GM12878 (cell line): ENCODE results near the gene DAAM2. TPM values are rescaled to one million over a fixed set of nuclear protein-coding genes. Genes with fewer than 3 reads are reported as not detected.

Source experiments
- ATAC-seq: fragments of 200-7000 bp; cut with Tn5 transposase; 3 replicates; pipeline ENCODE4 v1.9.1; 2020; ENCODE audit warnings: mild to moderate bottlenecking, moderate library complexity
- BruUV-seq: library from RNA; stranded (reverse); fragments of 400-500 nt; replicated peaks from 2 replicates; lab custom pipeline; 2021; lab: Mats Ljungman, UMichigan
- CTCF ChIA-PET: fragments of 300-600 bp; sonication (Branson Sonifier 250); formaldehyde crosslinking; extraction: SDS; loops from one replicate; lab custom pipeline; 2021; ENCODE audit warnings: inconsistent platforms; lab: Yijun Ruan, JAX
- POLR2A ChIA-PET: fragments of 350-600 bp; formaldehyde crosslinking; extraction: SDS; loops from one replicate; lab custom pipeline; 2021; ENCODE audit warnings: inconsistent platforms; lab: Charles Lee
- RAD21 ChIA-PET: fragments of 300-600 bp; sonication (Branson Sonifier 250); formaldehyde crosslinking; loops from one replicate; lab custom pipeline; 2023; ENCODE audit warnings: antibody characterized with exemption; ENCODE audit not compliant: unreplicated experiment; lab: Charles Lee
- SMC1A ChIA-PET: fragments of 300-600 bp; sonication (Branson Sonifier 250); formaldehyde crosslinking; loops from one replicate; lab custom pipeline; 2023; ENCODE audit not compliant: unreplicated experiment, uncharacterized antibody; lab: Charles Lee
- DNase-seq: peaks from one replicate; pipeline ENCODE4 v3.0.0-alpha.2; 2011; ENCODE audit warnings: low read depth, low spot score
- FAIRE-seq: peaks from 3 replicates; lab custom pipeline; 2011; peaks lifted over from hg19 to GRCh38; lab: Jason Lieb, UNC
- H2AFZ ChIP-seq: 2 replicates; pipeline ENCODE4 v1.6.0; 2011; ENCODE audit warnings: low read depth, low read length, control low read depth; ENCODE audit not compliant: control insufficient read depth
- H3K27ac ChIP-seq: 2 replicates; pipeline ENCODE4 v1.5.1; 2011; ENCODE audit warnings: control low read depth; ENCODE audit not compliant: control insufficient read depth, insufficient read depth
- H3K27me3 ChIP-seq, 2 experiments: replicated peaks in 1 of 2; 2 replicates each; pipeline versions ENCODE4 v1.6.0 to v1.6.1; 2011; ENCODE audit warnings: low read length in 1 of 2; ENCODE audit not compliant: control insufficient read depth in 2 of 2, insufficient read depth in 2 of 2
- H3K36me3 ChIP-seq, 2 experiments: 2 replicates each; pipeline ENCODE4 v1.5.1; 2011; ENCODE audit warnings: low read length in 1 of 2; ENCODE audit not compliant: control insufficient read depth in 2 of 2, insufficient read depth in 2 of 2
- H3K4me1 ChIP-seq: 2 replicates; pipeline ENCODE4 v1.6.1; 2011; ENCODE audit warnings: mild to moderate bottlenecking, low read length, moderate library complexity, mixed read lengths; ENCODE audit not compliant: control insufficient read depth, insufficient read depth
- H3K4me2 ChIP-seq: 2 replicates; pipeline ENCODE4 v1.6.0; 2011; ENCODE audit warnings: control low read depth; ENCODE audit not compliant: control insufficient read depth, insufficient read depth
- H3K4me3 ChIP-seq: fragments of 200-600 bp; sonication (generic); 2 replicates; pipeline ENCODE4 v1.5.1; 2016
- H3K79me2 ChIP-seq: 2 replicates; pipeline ENCODE4 v1.6.0; 2011; ENCODE audit warnings: low read length; ENCODE audit not compliant: control insufficient read depth, insufficient read depth
- H3K9ac ChIP-seq: 2 replicates; pipeline ENCODE4 v1.8.0; 2011; ENCODE audit warnings: low read length, control low read depth, mixed read lengths; ENCODE audit not compliant: control insufficient read depth, insufficient read depth
- H3K9me3 ChIP-seq: replicated peaks from 3 replicates; pipeline ENCODE4 v1.5.1; 2011; ENCODE audit warnings: mild to moderate bottlenecking, low read length; ENCODE audit not compliant: control insufficient read depth, insufficient read depth
- H4K20me1 ChIP-seq: 2 replicates; pipeline ENCODE4 v1.6.0; 2011; ENCODE audit not compliant: control insufficient read depth, insufficient read depth
- CBX3 ChIP-seq: fragments of 200-600 bp; sonication (generic); IDR thresholded peaks from 2 replicates; pipeline ENCODE4 v1.6.1; 2016; ENCODE audit warnings: low read depth, borderline replicate concordance
- CEBPB ChIP-seq, 2 experiments: fragments of 150-350 bp in 1 of 2; IDR thresholded peaks; 2 replicates each; pipeline ENCODE4 v1.6.1; 2012 to 2014; ENCODE audit warnings: low read depth in 2 of 2, low read length in 2 of 2, borderline replicate concordance in 1 of 2, inconsistent platforms in 1 of 2
- CHD1 ChIP-seq: IDR thresholded peaks from 2 replicates; pipeline ENCODE4 v1.6.1; 2012; ENCODE audit warnings: low read depth, low read length, improper control_type of control experiment
- HDAC6 ChIP-seq: fragments of 200-600 bp; sonication (generic); IDR thresholded peaks from one replicate; pipeline ENCODE4 v1.8.0; 2017; ENCODE audit warnings: antibody characterized with exemption; ENCODE audit not compliant: unreplicated experiment
- JUND ChIP-seq: IDR thresholded peaks from 2 replicates; pipeline ENCODE4 v1.6.1; 2012; ENCODE audit warnings: low read depth, mild to moderate bottlenecking, low read length, improper control_type of control experiment, moderate library complexity
- NR2C1 ChIP-seq: fragments of 450-650 bp; IDR thresholded peaks from 2 replicates; pipeline ENCODE4 v1.6.1; 2017; ENCODE audit warnings: antibody characterized with exemption, mild to moderate bottlenecking, moderate library complexity
- NRF1 ChIP-seq: conservative IDR thresholded peaks from 2 replicates; pipeline ENCODE4 v1.6.1; 2011; ENCODE audit warnings: mild to moderate bottlenecking, low read depth, low read length, improper control_type of control experiment
- RAD51 ChIP-seq: fragments of 450-650 bp; IDR thresholded peaks from 2 replicates; pipeline ENCODE4 v1.6.1; 2016; ENCODE audit warnings: moderate library complexity, mild to moderate bottlenecking, inconsistent platforms
- RBBP5 ChIP-seq: fragments of 200-600 bp; sonication (generic); conservative IDR thresholded peaks from 2 replicates; pipeline ENCODE4 v1.6.1; 2016
- SMARCA5 ChIP-seq: fragments of 450-650 bp; IDR thresholded peaks from 2 replicates; pipeline ENCODE4 v1.6.1; 2017; ENCODE audit warnings: mild to moderate bottlenecking
- TBL1XR1 ChIP-seq: IDR thresholded peaks from 2 replicates; pipeline ENCODE4 v1.6.1; 2012; ENCODE audit warnings: low read depth, low read length, improper control_type of control experiment
- TCF12 ChIP-seq: IDR thresholded peaks from 2 replicates; pipeline ENCODE4 v1.6.1; 2011; ENCODE audit warnings: low read depth, mild to moderate bottlenecking, low read length
- ZNF207 ChIP-seq: fragments of 450-650 bp; IDR thresholded peaks from 2 replicates; pipeline ENCODE4 v1.6.1; 2014; ENCODE audit warnings: antibody characterized with exemption, mild to moderate bottlenecking, borderline replicate concordance
- ZNF217 ChIP-seq: fragments of 450-650 bp; IDR thresholded peaks from 2 replicates; pipeline ENCODE4 v1.6.1; 2017; ENCODE audit warnings: antibody characterized with exemption, mild to moderate bottlenecking
- ZNF622 ChIP-seq: fragments of 450-650 bp; IDR thresholded peaks from 2 replicates; pipeline ENCODE4 v1.6.1; 2017; ENCODE audit warnings: mild to moderate bottlenecking, inconsistent platforms
- ZSCAN29 ChIP-seq: fragments of 450-650 bp; IDR thresholded peaks from 2 replicates; pipeline ENCODE4 v1.6.1; 2017; ENCODE audit warnings: mild to moderate bottlenecking, moderate library complexity
- WGBS: methylation state at CpG from one replicate; pipeline ENCODE4 v1.1.6; 2016; ENCODE audit warnings: low lambda C conversion rate; ENCODE audit not compliant: insufficient replicate concordance, insufficient coverage; ENCODE audit errors: missing lambda C conversion rate; 5-methylcytosine and 5-hydroxymethylcytosine counted together
- in situ Hi-C: fragments of 300-500 bp; cut with MboI; formaldehyde crosslinking; loops from 9 replicates; pipeline ENCODE4 v1.14.3; 2018; ENCODE audit warnings: mixed read lengths
- intact Hi-C: fragments of 100-400 bp; cut with micrococcal nuclease; formaldehyde crosslinking; loops from one replicate; pipeline ENCODE4 v1.14.2; 2022; ENCODE audit not compliant: unreplicated experiment
- polyA plus RNA-seq, 11 experiments: library from polyadenylated mRNA; depleted of rRNA in 4 of 11; unstranded in 6 of 11; stranded (reverse) in 5 of 11; fragments of >200 nt; fragmentation: Nextera tagmentation in 4 of 11; fragmentation: Illumina TruSeq in 1 of 11; extraction: Ambion mirVana in 4 of 11; extraction: Trizol in 1 of 11; gene quantifications; 1 replicate in 1 of 11; 2 replicates in 10 of 11; pipeline versions ENCODE4 v1.2.1 to v1.2.3, GENCODE V29; 2011 to 2016; ENCODE audit warnings: inconsistent platforms in 2 of 11, missing spikeins in 2 of 11, low read depth in 1 of 11
- total RNA-seq, 4 experiments: library from RNA; depleted of rRNA in 3 of 4; stranded (reverse); fragments of >200 nt in 3 of 4; fragmentation: Illumina TruSeq in 1 of 4; extraction: Trizol in 1 of 4; gene quantifications; 2 replicates each; pipeline versions ENCODE4 v1.2.1 to v1.2.3, GENCODE V29; 2013 to 2021
- TF ChIP-seq, protein P1 (sequence below): fragments of 450-650 bp; IDR thresholded peaks from 2 replicates; pipeline ENCODE4 v1.6.1; 2016; ENCODE audit warnings: mild to moderate bottlenecking, moderate library complexity, borderline replicate concordance
- TF ChIP-seq, protein P2 (sequence below): fragments of 450-650 bp; IDR thresholded peaks from 2 replicates; pipeline ENCODE4 v1.6.1; 2017; ENCODE audit warnings: mild to moderate bottlenecking, moderate library complexity

The DAAM2 gene
- total and polyA plus RNA-seq, 10 of the 15 experiments (the other 5 are each of a cell fraction or from before 2014, with no cell fraction given) = 0.05 to 0.22 TPM; not detected in 8

DNA sequence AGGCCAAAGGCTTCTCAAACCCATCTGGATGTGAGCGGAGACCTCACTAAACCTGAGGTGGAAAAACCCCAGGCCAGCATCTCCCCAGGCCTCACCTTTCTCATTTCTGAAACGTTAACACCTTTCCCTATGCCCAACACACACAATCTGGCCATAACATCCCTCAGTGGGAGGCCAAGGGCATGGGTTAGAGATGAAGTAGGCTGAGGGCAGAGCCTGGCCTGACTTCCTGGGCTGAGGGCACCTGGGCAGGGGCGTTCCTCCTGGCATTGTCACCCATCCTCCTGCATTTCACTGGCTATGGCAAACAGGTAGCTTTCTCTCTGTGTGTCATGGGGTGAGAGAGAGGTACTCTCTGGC lies 133.7 kb downstream of the DAAM2 start:
- no peak overlapping the region for H3K4me2 ChIP-seq
- H2AFZ ChIP-seq = no peak overlapping the region
- H3K9ac ChIP-seq = no peak overlapping the region
- no peak overlapping the region for H3K4me3 ChIP-seq
- no peak overlapping the region for H3K27ac ChIP-seq
- CTCF ChIA-PET = no interaction called here
- RAD21 ChIA-PET = no interaction called here
- H3K27me3 ChIP-seq = no peaks in the 10 kb centered on the region; a peak in 1 of 4 replicates
- ATAC-seq = no peak
- SMC1A ChIA-PET = no interaction called here
- intact Hi-C loops (no loop called here), in situ Hi-C loops (no loop called here)
- H4K20me1 ChIP-seq = no peaks in the 10 kb centered on the region
- no peak for FAIRE-seq
- POLR2A ChIA-PET = no interaction called here
- no peaks in the 10 kb centered on the region for H3K4me1 ChIP-seq
- no peak for DNase-seq
- no peaks in the 10 kb centered on the region for H3K36me3 ChIP-seq
- H3K79me2 ChIP-seq = no peaks in the 10 kb centered on the region
- 21% methylated on average over 3 of the region's 3 CpGs for WGBS
- BruUV-seq = no TSS peak
- no peaks in the 10 kb centered on the region for H3K9me3 ChIP-seq
- TF ChIP-seq ZNF622 = no peak
- TF ChIP-seq RBBP5 = no peak
- no peak for TF ChIP-seq ZSCAN29
- TF ChIP-seq CBX3 = no peak
- TF ChIP-seq ZNF207 = no peak
- no peak for TF ChIP-seq TCF12
- TF ChIP-seq HDAC6 = no peak
- no peak for TF ChIP-seq SMARCA5
- TF ChIP-seq RAD51 = no peak
- TF ChIP-seq NR2C1 = no peak
- TF ChIP-seq NRF1 = no peak
- no peak for TF ChIP-seq CEBPB (IDR thresholded peaks at IDR 0.05; ENCODE audit: borderline replicate concordance in 1 of 2, low read depth in 2 of 2, low read length in 2 of 2)
- no peak for TF ChIP-seq ZNF217
- no peak for TF ChIP-seq JUND
- TF ChIP-seq, protein P1, sequence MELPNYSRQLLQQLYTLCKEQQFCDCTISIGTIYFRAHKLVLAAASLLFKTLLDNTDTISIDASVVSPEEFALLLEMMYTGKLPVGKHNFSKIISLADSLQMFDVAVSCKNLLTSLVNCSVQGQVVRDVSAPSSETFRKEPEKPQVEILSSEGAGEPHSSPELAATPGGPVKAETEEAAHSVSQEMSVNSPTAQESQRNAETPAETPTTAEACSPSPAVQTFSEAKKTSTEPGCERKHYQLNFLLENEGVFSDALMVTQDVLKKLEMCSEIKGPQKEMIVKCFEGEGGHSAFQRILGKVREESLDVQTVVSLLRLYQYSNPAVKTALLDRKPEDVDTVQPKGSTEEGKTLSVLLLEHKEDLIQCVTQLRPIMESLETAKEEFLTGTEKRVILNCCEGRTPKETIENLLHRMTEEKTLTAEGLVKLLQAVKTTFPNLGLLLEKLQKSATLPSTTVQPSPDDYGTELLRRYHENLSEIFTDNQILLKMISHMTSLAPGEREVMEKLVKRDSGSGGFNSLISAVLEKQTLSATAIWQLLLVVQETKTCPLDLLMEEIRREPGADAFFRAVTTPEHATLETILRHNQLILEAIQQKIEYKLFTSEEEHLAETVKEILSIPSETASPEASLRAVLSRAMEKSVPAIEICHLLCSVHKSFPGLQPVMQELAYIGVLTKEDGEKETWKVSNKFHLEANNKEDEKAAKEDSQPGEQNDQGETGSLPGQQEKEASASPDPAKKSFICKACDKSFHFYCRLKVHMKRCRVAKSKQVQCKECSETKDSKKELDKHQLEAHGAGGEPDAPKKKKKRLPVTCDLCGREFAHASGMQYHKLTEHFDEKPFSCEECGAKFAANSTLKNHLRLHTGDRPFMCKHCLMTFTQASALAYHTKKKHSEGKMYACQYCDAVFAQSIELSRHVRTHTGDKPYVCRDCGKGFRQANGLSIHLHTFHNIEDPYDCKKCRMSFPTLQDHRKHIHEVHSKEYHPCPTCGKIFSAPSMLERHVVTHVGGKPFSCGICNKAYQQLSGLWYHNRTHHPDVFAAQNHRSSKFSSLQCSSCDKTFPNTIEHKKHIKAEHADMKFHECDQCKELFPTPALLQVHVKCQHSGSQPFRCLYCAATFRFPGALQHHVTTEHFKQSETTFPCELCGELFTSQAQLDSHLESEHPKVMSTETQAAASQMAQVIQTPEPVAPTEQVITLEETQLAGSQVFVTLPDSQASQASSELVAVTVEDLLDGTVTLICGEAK = no peak
- TF ChIP-seq TBL1XR1 = no peak
- TF ChIP-seq CHD1 = no peak
- TF ChIP-seq, protein P2, sequence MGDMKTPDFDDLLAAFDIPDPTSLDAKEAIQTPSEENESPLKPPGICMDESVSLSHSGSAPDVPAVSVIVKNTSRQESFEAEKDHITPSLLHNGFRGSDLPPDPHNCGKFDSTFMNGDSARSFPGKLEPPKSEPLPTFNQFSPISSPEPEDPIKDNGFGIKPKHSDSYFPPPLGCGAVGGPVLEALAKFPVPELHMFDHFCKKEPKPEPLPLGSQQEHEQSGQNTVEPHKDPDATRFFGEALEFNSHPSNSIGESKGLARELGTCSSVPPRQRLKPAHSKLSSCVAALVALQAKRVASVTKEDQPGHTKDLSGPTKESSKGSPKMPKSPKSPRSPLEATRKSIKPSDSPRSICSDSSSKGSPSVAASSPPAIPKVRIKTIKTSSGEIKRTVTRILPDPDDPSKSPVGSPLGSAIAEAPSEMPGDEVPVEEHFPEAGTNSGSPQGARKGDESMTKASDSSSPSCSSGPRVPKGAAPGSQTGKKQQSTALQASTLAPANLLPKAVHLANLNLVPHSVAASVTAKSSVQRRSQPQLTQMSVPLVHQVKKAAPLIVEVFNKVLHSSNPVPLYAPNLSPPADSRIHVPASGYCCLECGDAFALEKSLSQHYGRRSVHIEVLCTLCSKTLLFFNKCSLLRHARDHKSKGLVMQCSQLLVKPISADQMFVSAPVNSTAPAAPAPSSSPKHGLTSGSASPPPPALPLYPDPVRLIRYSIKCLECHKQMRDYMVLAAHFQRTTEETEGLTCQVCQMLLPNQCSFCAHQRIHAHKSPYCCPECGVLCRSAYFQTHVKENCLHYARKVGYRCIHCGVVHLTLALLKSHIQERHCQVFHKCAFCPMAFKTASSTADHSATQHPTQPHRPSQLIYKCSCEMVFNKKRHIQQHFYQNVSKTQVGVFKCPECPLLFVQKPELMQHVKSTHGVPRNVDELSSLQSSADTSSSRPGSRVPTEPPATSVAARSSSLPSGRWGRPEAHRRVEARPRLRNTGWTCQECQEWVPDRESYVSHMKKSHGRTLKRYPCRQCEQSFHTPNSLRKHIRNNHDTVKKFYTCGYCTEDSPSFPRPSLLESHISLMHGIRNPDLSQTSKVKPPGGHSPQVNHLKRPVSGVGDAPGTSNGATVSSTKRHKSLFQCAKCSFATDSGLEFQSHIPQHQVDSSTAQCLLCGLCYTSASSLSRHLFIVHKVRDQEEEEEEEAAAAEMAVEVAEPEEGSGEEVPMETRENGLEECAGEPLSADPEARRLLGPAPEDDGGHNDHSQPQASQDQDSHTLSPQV = no peak
